IPS-NIHi7 (cell line): Measurements from ENCODE around the gene RHOJ.
"Not testable (repeated sequence)": the region's sequence is repeated elsewhere in the genome, so short reads cannot be mapped to it uniquely, and the experiment has no call there.

ENCODE experiments used
- DNase-seq: peaks from one replicate; pipeline ENCODE4 v3.0.0; 2012; ENCODE audit warnings: mixed read lengths; ENCODE audit errors: extremely low spot score

RHOJ gene

GRCh38 chr14:63268771-63269170, 64.5 kb downstream of the RHOJ start:
- DNase-seq = no peak

- no peak for DNase-seq
These were observed 65.5 kb downstream of the RHOJ start for GRCh38 chr14:63269561-63270225.

GRCh38 chr14:63273129-63273528, 68.9 kb downstream of the RHOJ start:
- no peak for DNase-seq

- DNase-seq = no peak
These were observed 69.7 kb downstream of the RHOJ start for GRCh38 chr14:63273717-63274655.

- no peak for DNase-seq
These were observed 71.4 kb downstream of the RHOJ start for GRCh38 chr14:63275611-63276010.

GRCh38 chr14:63276016-63276415, 71.8 kb downstream of the RHOJ start:
- DNase-seq = no peak

- DNase-seq = peak; percentile 68
These were observed 72.5 kb downstream of the RHOJ start for GRCh38 chr14:63276492-63277342.

GRCh38 chr14:63277591-63278183, 73.4 kb downstream of the RHOJ start:
- no peak for DNase-seq

GRCh38 chr14:63279933-63280332, 75.7 kb downstream of the RHOJ start:
- DNase-seq = not testable (repeated sequence)

- no peak for DNase-seq
These were observed 79.0 kb downstream of the RHOJ start for GRCh38 chr14:63282997-63283883.

- no peak for DNase-seq
These were observed 79.6 kb downstream of the RHOJ start for GRCh38 chr14:63283884-63284248.

GRCh38 chr14:63286071-63286470, 81.8 kb downstream of the RHOJ start:
- DNase-seq = no peak

GRCh38 chr14:63287666-63288483, 83.6 kb downstream of the RHOJ start:
- peak; percentile 23 for DNase-seq

GRCh38 chr14:63288853-63289252, 84.6 kb downstream of the RHOJ start:
- no peak for DNase-seq

GRCh38 chr14:63290741-63291430, 86.6 kb downstream of the RHOJ start:
- no peak for DNase-seq

- no peak for DNase-seq
These were observed 88.6 kb downstream of the RHOJ start for GRCh38 chr14:63292805-63293204.

GRCh38 chr14:63295231-63295685, 91.0 kb downstream of the RHOJ start:
- DNase-seq = no peak

- DNase-seq = no peak
These were observed 91.9 kb downstream of the RHOJ start for GRCh38 chr14:63296060-63296563.
